HG03039 (cell line): ENCODE measurements around the gene ZBTB7A.

Experiments
- ATAC-seq: cut with Tn5 transposase; IDR thresholded peaks from one replicate; pipeline ENCODE4 v1.9.1; 2021; ENCODE audit warnings: mild to moderate bottlenecking, moderate library complexity; ENCODE audit not compliant: unreplicated experiment

The ZBTB7A gene

GRCh38 chr19:4038661-4039423 is 27.9 kb downstream of the ZBTB7A start:
- ATAC-seq: no peak

GRCh38 chr19:4038057-4038456 is 28.6 kb downstream of the ZBTB7A start:
- no peak for ATAC-seq

- no peak for ATAC-seq
Measured at GRCh38 chr19:4037301-4037949, 29.3 kb downstream of the ZBTB7A start.

- ATAC-seq: no peak
Measured at GRCh38 chr19:4036576-4037300, 30.0 kb downstream of the ZBTB7A start.

- ATAC-seq: no peak
Measured at GRCh38 chr19:4035582-4035981, 31.1 kb downstream of the ZBTB7A start.

GRCh38 chr19:4035018-4035566 is 31.6 kb downstream of the ZBTB7A start:
- no peak for ATAC-seq

GRCh38 chr19:4034048-4035017 is 32.4 kb downstream of the ZBTB7A start:
- no peak for ATAC-seq

GRCh38 chr19:4033028-4033956 is 33.4 kb downstream of the ZBTB7A start:
- no peak for ATAC-seq

GRCh38 chr19:4032436-4032835 is 34.3 kb downstream of the ZBTB7A start:
- no peak for ATAC-seq

GRCh38 chr19:4031420-4031819 is 35.3 kb downstream of the ZBTB7A start:
- no peak for ATAC-seq

- ATAC-seq: no peak
Measured at GRCh38 chr19:4030981-4031380, 35.7 kb downstream of the ZBTB7A start.

- ATAC-seq: no peak
Measured at GRCh38 chr19:4030552-4030951, 36.1 kb downstream of the ZBTB7A start.

GRCh38 chr19:4029247-4029614 is 37.5 kb downstream of the ZBTB7A start:
- no peak for ATAC-seq

- no peak for ATAC-seq
Measured at GRCh38 chr19:4028334-4029246, 38.1 kb downstream of the ZBTB7A start.

GRCh38 chr19:4027146-4027545 is 39.6 kb downstream of the ZBTB7A start:
- ATAC-seq: no peak

GRCh38 chr19:4025317-4025716 is 41.4 kb downstream of the ZBTB7A start:
- ATAC-seq: no peak

GRCh38 chr19:4023600-4024398 is 42.9 kb downstream of the ZBTB7A start:
- ATAC-seq: no peak

- no peak for ATAC-seq
Measured at GRCh38 chr19:4019578-4019977, 47.1 kb downstream of the ZBTB7A start.
